Measurements from ENCODE around the gene POM121L2.

Gene POM121L2

GRCh38 chr6:27321370-27321769, 9.3 kb upstream of the POM121L2 start:
- no peaks in the 10 kb centered on the region for H3K9me3 ChIP-seq (ENCODE audit: control insufficient read depth in 2 of 2, low read length in 2 of 2)
- no peak overlapping the region for H3K4me3 ChIP-seq (ENCODE audit: low read length in 2 of 2)
- no peak overlapping the region for H3K9ac ChIP-seq (ENCODE audit: low read depth in 1 of 2, low read length in 2 of 2)
- H3K4me1 ChIP-seq (ENCODE audit: control insufficient read depth in 2 of 2, insufficient read depth in 2 of 2, low read length in 2 of 2) = no peaks in the 10 kb centered on the region
- H3K27me3 ChIP-seq (ENCODE audit: control insufficient read depth in 2 of 2, insufficient read depth in 2 of 2, low read length in 2 of 2) = no peaks in the 10 kb centered on the region
- no peak overlapping the region for H3K27ac ChIP-seq (ENCODE audit: low read depth in 2 of 2, low read length in 2 of 2)
- H3K36me3 ChIP-seq (ENCODE audit: control insufficient read depth in 2 of 2, insufficient read depth in 2 of 2, low read length in 2 of 2) = no peaks in the 10 kb centered on the region

- Histone ChIP-seq H3K9me3 (ENCODE audit: control insufficient read depth in 2 of 2, low read length in 2 of 2) (no peaks in the 10 kb centered on the region), H3K4me3 (ENCODE audit: low read length in 2 of 2) (no peak overlapping the region), H3K27me3 (ENCODE audit: control insufficient read depth in 2 of 2, insufficient read depth in 2 of 2, low read length in 2 of 2) (no peaks in the 10 kb centered on the region), H3K36me3 (ENCODE audit: control insufficient read depth in 2 of 2, insufficient read depth in 2 of 2, low read length in 2 of 2) (no peaks in the 10 kb centered on the region), H3K4me1 (ENCODE audit: control insufficient read depth in 2 of 2, insufficient read depth in 2 of 2, low read length in 2 of 2) (no peaks in the 10 kb centered on the region), H3K9ac (ENCODE audit: low read depth in 1 of 2, low read length in 2 of 2) (no peak overlapping the region), H3K27ac (ENCODE audit: low read depth in 2 of 2, low read length in 2 of 2) (no peak overlapping the region)
Observed at GRCh38 chr6:27318973-27319372, 6.9 kb upstream of the POM121L2 start.

GRCh38 chr6:27314046-27314445, 2.0 kb upstream of the POM121L2 start:
- Histone ChIP-seq H3K9ac (ENCODE audit: low read depth in 1 of 2, low read length in 2 of 2) (no peak overlapping the region), H3K27me3 (ENCODE audit: control insufficient read depth in 2 of 2, insufficient read depth in 2 of 2, low read length in 2 of 2) (peaks cover 22 to 25% of the 10 kb centered on the region in 2 donors)

GRCh38 chr6:27312950-27313271, 838 bp upstream of the POM121L2 start:
- Histone ChIP-seq H3K9me3 (ENCODE audit: control insufficient read depth in 2 of 2, low read length in 2 of 2) (no peaks in the 10 kb centered on the region), H3K27ac (ENCODE audit: low read depth in 2 of 2, low read length in 2 of 2) (no peak overlapping the region), H3K4me3 (ENCODE audit: low read length in 2 of 2) (peak overlapping the region; percentile 68 to 70), H3K27me3 (ENCODE audit: control insufficient read depth in 2 of 2, insufficient read depth in 2 of 2, low read length in 2 of 2) (peaks cover 22 to 32% of the 10 kb centered on the region in 2 donors), H3K4me1 (ENCODE audit: control insufficient read depth in 2 of 2, insufficient read depth in 2 of 2, low read length in 2 of 2) (peaks cover 3 to 8% of the 10 kb centered on the region in 2 donors), H3K9ac (ENCODE audit: low read depth in 1 of 2, low read length in 2 of 2) (peak overlapping the region in 1 of 2 donors; percentile 41), H3K36me3 (ENCODE audit: control insufficient read depth in 2 of 2, insufficient read depth in 2 of 2, low read length in 2 of 2) (no peaks in the 10 kb centered on the region)

More at GRCh38 chr6:27314046-27314445, 2.0 kb upstream of the POM121L2 start:
- Histone ChIP-seq H3K36me3 (ENCODE audit: control insufficient read depth in 2 of 2, insufficient read depth in 2 of 2, low read length in 2 of 2) (no peaks in the 10 kb centered on the region), H3K4me1 (ENCODE audit: control insufficient read depth in 2 of 2, insufficient read depth in 2 of 2, low read length in 2 of 2) (peaks cover 3 to 8% of the 10 kb centered on the region in 2 donors), H3K27ac (ENCODE audit: low read depth in 2 of 2, low read length in 2 of 2) (no peak overlapping the region), H3K9me3 (ENCODE audit: control insufficient read depth in 2 of 2, low read length in 2 of 2) (no peaks in the 10 kb centered on the region), H3K4me3 (ENCODE audit: low read length in 2 of 2) (no peak overlapping the region)

GRCh38 chr6:27311806-27312145, 297 bp downstream of the POM121L2 start:
- H3K4me3 ChIP-seq (ENCODE audit: low read length in 2 of 2) = peak overlapping the region; percentile 68 to 70
- H3K27ac ChIP-seq (ENCODE audit: low read depth in 2 of 2, low read length in 2 of 2) = no peak overlapping the region
- H3K4me1 ChIP-seq (ENCODE audit: control insufficient read depth in 2 of 2, insufficient read depth in 2 of 2, low read length in 2 of 2) = peaks cover 3 to 8% of the 10 kb centered on the region in 2 donors
- H3K27me3 ChIP-seq (ENCODE audit: control insufficient read depth in 2 of 2, insufficient read depth in 2 of 2, low read length in 2 of 2) = peaks cover 25 to 34% of the 10 kb centered on the region in 2 donors
- H3K36me3 ChIP-seq (ENCODE audit: control insufficient read depth in 2 of 2, insufficient read depth in 2 of 2, low read length in 2 of 2) = no peaks in the 10 kb centered on the region
- H3K9me3 ChIP-seq (ENCODE audit: control insufficient read depth in 2 of 2, low read length in 2 of 2) = no peaks in the 10 kb centered on the region
- H3K9ac ChIP-seq (ENCODE audit: low read depth in 1 of 2, low read length in 2 of 2) = no peak overlapping the region

GRCh38 chr6:27303613-27304272, 8.3 kb downstream of the POM121L2 start:
- Histone ChIP-seq H3K4me3 (ENCODE audit: low read length in 2 of 2) (no peak overlapping the region), H3K9me3 (ENCODE audit: control insufficient read depth in 2 of 2, low read length in 2 of 2) (peaks cover 0 to 2% of the 10 kb centered on the region in 2 donors), H3K27me3 (ENCODE audit: control insufficient read depth in 2 of 2, insufficient read depth in 2 of 2, low read length in 2 of 2) (peaks cover 15 to 19% of the 10 kb centered on the region in 2 donors), H3K9ac (ENCODE audit: low read depth in 1 of 2, low read length in 2 of 2) (no peak overlapping the region), H3K36me3 (ENCODE audit: control insufficient read depth in 2 of 2, insufficient read depth in 2 of 2, low read length in 2 of 2) (no peaks in the 10 kb centered on the region), H3K27ac (ENCODE audit: low read depth in 2 of 2, low read length in 2 of 2) (no peak overlapping the region), H3K4me1 (ENCODE audit: control insufficient read depth in 2 of 2, insufficient read depth in 2 of 2, low read length in 2 of 2) (no peaks in the 10 kb centered on the region)

- Histone ChIP-seq H3K9ac (ENCODE audit: low read depth in 1 of 2, low read length in 2 of 2) (no peak overlapping the region), H3K4me3 (ENCODE audit: low read length in 2 of 2) (no peak overlapping the region), H3K36me3 (ENCODE audit: control insufficient read depth in 2 of 2, insufficient read depth in 2 of 2, low read length in 2 of 2) (no peaks in the 10 kb centered on the region), H3K4me1 (ENCODE audit: control insufficient read depth in 2 of 2, insufficient read depth in 2 of 2, low read length in 2 of 2) (no peaks in the 10 kb centered on the region), H3K9me3 (ENCODE audit: control insufficient read depth in 2 of 2, low read length in 2 of 2) (peaks cover 0 to 2% of the 10 kb centered on the region in 2 donors), H3K27ac (ENCODE audit: low read depth in 2 of 2, low read length in 2 of 2) (no peak overlapping the region), H3K27me3 (ENCODE audit: control insufficient read depth in 2 of 2, insufficient read depth in 2 of 2, low read length in 2 of 2) (peaks cover 50 to 51% of the 10 kb centered on the region in 2 donors)
Observed at GRCh38 chr6:27297857-27298730, 14.0 kb downstream of the POM121L2 start.

GRCh38 chr6:27297484-27297856, 14.6 kb downstream of the POM121L2 start:
- no peaks in the 10 kb centered on the region for H3K4me1 ChIP-seq (ENCODE audit: control insufficient read depth in 2 of 2, insufficient read depth in 2 of 2, low read length in 2 of 2)
- H3K36me3 ChIP-seq (ENCODE audit: control insufficient read depth in 2 of 2, insufficient read depth in 2 of 2, low read length in 2 of 2) = no peaks in the 10 kb centered on the region
- no peaks in the 10 kb centered on the region for H3K9me3 ChIP-seq (ENCODE audit: control insufficient read depth in 2 of 2, low read length in 2 of 2)
- no peak overlapping the region for H3K27ac ChIP-seq (ENCODE audit: low read depth in 2 of 2, low read length in 2 of 2)
- H3K4me3 ChIP-seq (ENCODE audit: low read length in 2 of 2) = no peak overlapping the region
- peaks cover 49 to 52% of the 10 kb centered on the region in 2 donors for H3K27me3 ChIP-seq (ENCODE audit: control insufficient read depth in 2 of 2, insufficient read depth in 2 of 2, low read length in 2 of 2)
- no peak overlapping the region for H3K9ac ChIP-seq (ENCODE audit: low read depth in 1 of 2, low read length in 2 of 2)

GRCh38 chr6:27296106-27296783, 15.8 kb downstream of the POM121L2 start:
- Histone ChIP-seq H3K4me1 (ENCODE audit: control insufficient read depth in 2 of 2, insufficient read depth in 2 of 2, low read length in 2 of 2) (no peaks in the 10 kb centered on the region), H3K9ac (ENCODE audit: low read depth in 1 of 2, low read length in 2 of 2) (no peak overlapping the region), H3K27me3 (ENCODE audit: control insufficient read depth in 2 of 2, insufficient read depth in 2 of 2, low read length in 2 of 2) (peaks cover 53 to 54% of the 10 kb centered on the region in 2 donors), H3K27ac (ENCODE audit: low read depth in 2 of 2, low read length in 2 of 2) (no peak overlapping the region), H3K4me3 (ENCODE audit: low read length in 2 of 2) (peak overlapping the region in 1 of 2 donors; percentile 9), H3K36me3 (ENCODE audit: control insufficient read depth in 2 of 2, insufficient read depth in 2 of 2, low read length in 2 of 2) (no peaks in the 10 kb centered on the region), H3K9me3 (ENCODE audit: control insufficient read depth in 2 of 2, low read length in 2 of 2) (no peaks in the 10 kb centered on the region)

Data from mucosa of rectum (tissue), 2 donors.